GM23338 (cell line): Measurements from ENCODE around the gene FOXJ3. TPM values are rescaled to one million over a fixed set of nuclear protein-coding genes. Genes with fewer than 3 reads are reported as not detected.

Experiments
- ATAC-seq: fragments of 200-7000 bp; cut with Tn5 transposase; 3 replicates; pipeline ENCODE4 v1.9.1; 2020
- DNase-seq: peaks from one replicate; pipeline ENCODE4 v3.0.0-alpha.2; 2015; ENCODE audit warnings: low spot score
- H2AFZ ChIP-seq: fragments of 200-600 bp; sonication (generic); 2 replicates; pipeline ENCODE4 v1.8.0; 2016; ENCODE audit warnings: antibody characterized with exemption, mild to moderate bottlenecking, moderate library complexity
- H3F3A ChIP-seq: fragments of 200-600 bp; sonication (generic); replicated peaks from 2 replicates; pipeline ENCODE4 v1.8.0; 2017; ENCODE audit warnings: antibody characterized with exemption, mixed run types, low read depth
- H3K27ac ChIP-seq: fragments of 200-600 bp; sonication (generic); 2 replicates; pipeline ENCODE4 v1.6.1; 2016; ENCODE audit warnings: low read depth
- H3K27me3 ChIP-seq: fragments of 200-600 bp; sonication (generic); 2 replicates; pipeline ENCODE4 v1.8.0; 2016; ENCODE audit warnings: mild to moderate bottlenecking, mixed run types, moderate library complexity; ENCODE audit not compliant: insufficient read depth
- H3K36me3 ChIP-seq: fragments of 200-600 bp; sonication (generic); 2 replicates; pipeline ENCODE4 v1.8.0; 2016; ENCODE audit warnings: mild to moderate bottlenecking; ENCODE audit not compliant: insufficient read depth
- H3K4me1 ChIP-seq: fragments of 200-600 bp; sonication (generic); 2 replicates; pipeline ENCODE4 v1.8.0; 2016; ENCODE audit warnings: mild to moderate bottlenecking, moderate library complexity; ENCODE audit not compliant: insufficient read depth
- H3K4me2 ChIP-seq: fragments of 200-600 bp; sonication (generic); 2 replicates; pipeline ENCODE4 v1.7.1; 2017; ENCODE audit warnings: mixed run types
- H3K4me3 ChIP-seq: fragments of 200-600 bp; sonication (generic); 2 replicates; pipeline ENCODE4 v1.6.1; 2016; ENCODE audit warnings: mixed run types
- H3K79me2 ChIP-seq: fragments of 200-600 bp; sonication (generic); replicated peaks from 2 replicates; pipeline ENCODE4 v1.8.0; 2017; ENCODE audit warnings: mild to moderate bottlenecking; ENCODE audit not compliant: insufficient read depth
- H3K9me2 ChIP-seq: fragments of 200-600 bp; sonication (generic); 2 replicates; pipeline ENCODE4 v1.8.0; 2017; ENCODE audit not compliant: insufficient read depth
- H4K20me1 ChIP-seq: fragments of 200-600 bp; sonication (generic); replicated peaks from 2 replicates; pipeline ENCODE4 v1.8.0; 2017; ENCODE audit warnings: mild to moderate bottlenecking; ENCODE audit not compliant: insufficient read depth
- H3K27ac Mint-ChIP-seq: 2 replicates; pipeline ENCODE4 v1.8.0; 2020; ENCODE audit warnings: inconsistent platforms, mild to moderate bottlenecking, moderate library complexity, mixed read lengths
- H3K27me3 Mint-ChIP-seq: 3 replicates; pipeline ENCODE4 v1.8.0; 2022; ENCODE audit warnings: low read depth, mild to moderate bottlenecking, moderate library complexity, mixed read lengths, inconsistent platforms; ENCODE audit not compliant: insufficient read depth, poor library complexity
- H3K36me3 Mint-ChIP-seq: 3 replicates; pipeline ENCODE4 v1.8.0; 2021; ENCODE audit warnings: low read depth, mild to moderate bottlenecking, inconsistent platforms, moderate library complexity, mixed read lengths
- H3K4me1 Mint-ChIP-seq: 3 replicates; pipeline ENCODE4 v1.8.0; 2020; ENCODE audit warnings: mild to moderate bottlenecking, inconsistent platforms, mixed read lengths
- H3K4me3 Mint-ChIP-seq: 3 replicates; pipeline ENCODE4 v1.8.0; 2021; ENCODE audit warnings: moderate library complexity, mild to moderate bottlenecking, inconsistent platforms, mixed read lengths
- H3K9me3 Mint-ChIP-seq: 3 replicates; pipeline ENCODE4 v1.8.0; 2020; ENCODE audit warnings: moderate library complexity, mild to moderate bottlenecking, inconsistent platforms, mixed read lengths
- CREB1 ChIP-seq: fragments of 250-450 bp; sonication (Bioruptor Pico); IDR thresholded peaks from 2 replicates; pipeline ENCODE4 v1.5.0; 2020; ENCODE audit warnings: low read depth, mild to moderate bottlenecking, moderate library complexity
- CTCF ChIP-seq, 2 experiments: fragments of 200-600 bp in 1 of 2; sonication (generic) in 1 of 2; conservative IDR thresholded peaks; 2 replicates each; pipeline versions ENCODE4 v1.5.1 to v1.6.1; 2016 to 2017; ENCODE audit warnings: antibody characterized with exemption in 2 of 2, low read depth in 2 of 2, mild to moderate bottlenecking in 2 of 2, moderate library complexity in 1 of 2
- ETS1 ChIP-seq: IDR thresholded peaks from 2 replicates; pipeline ENCODE4 v1.6.1; 2016; ENCODE audit warnings: antibody characterized with exemption
- EZH2 ChIP-seq: fragments of 200-600 bp; sonication (generic); IDR thresholded peaks from one replicate; pipeline ENCODE4 v1.8.0; 2017; ENCODE audit warnings: antibody characterized with exemption, mild to moderate bottlenecking, low read depth; ENCODE audit not compliant: unreplicated experiment
- EZH2phosphoT487 ChIP-seq: fragments of 200-600 bp; sonication (generic); IDR thresholded peaks from one replicate; pipeline ENCODE4 v1.8.1; 2018; ENCODE audit warnings: antibody characterized with exemption; ENCODE audit not compliant: unreplicated experiment
- NANOG ChIP-seq: IDR thresholded peaks from 2 replicates; pipeline ENCODE4 v1.6.1; 2016; ENCODE audit warnings: antibody characterized with exemption, borderline replicate concordance
- REST ChIP-seq: IDR thresholded peaks from one replicate; pipeline ENCODE4 v1.6.1; 2018; ENCODE audit warnings: antibody characterized with exemption; ENCODE audit not compliant: unreplicated experiment
- STAT1 ChIP-seq: IDR thresholded peaks from one replicate; pipeline ENCODE4 v1.6.1; 2016; ENCODE audit warnings: antibody characterized with exemption; ENCODE audit not compliant: unreplicated experiment
- ZNF114 ChIP-seq: fragments of 250-450 bp; sonication (Bioruptor Pico); IDR thresholded peaks from 2 replicates; pipeline ENCODE4 v1.5.0; 2020; ENCODE audit warnings: mild to moderate bottlenecking, moderate library complexity
- ZNF462 ChIP-seq: fragments of 250-450 bp; sonication (Bioruptor Pico); IDR thresholded peaks from 2 replicates; pipeline ENCODE4 v1.5.0; 2020; ENCODE audit warnings: mild to moderate bottlenecking, moderate library complexity
- polyA plus RNA-seq: library from polyadenylated mRNA; unstranded; fragments of >200 nt; fragmentation: Nextera tagmentation; extraction: Ambion mirVana; gene quantifications from 2 replicates; pipeline ENCODE4 v1.2.1, GENCODE V29; 2016
- total RNA-seq: library from RNA; depleted of rRNA; stranded (reverse); fragments of >200 nt; shearing (Covaris generic); gene quantifications from 2 replicates; pipeline ENCODE4 v1.2.3, GENCODE V29; 2014

FOXJ3 gene
- total and polyA plus RNA-seq, 2 experiments from 2014 or later, result 36.6 to 53.3 TPM

GRCh38 chr1:42170779-42171621 is 164.0 kb downstream of the FOXJ3 start (continued):
- TF ChIP-seq EZH2phosphoT487, result no peak
- no peak for TF ChIP-seq NANOG

- Mint-ChIP-seq H3K27ac (no peak overlapping the region), H3K4me1 (peaks cover 4% of the 10 kb centered on the region; the same call in 2 of the 3 replicates), H3K4me3 (no peak overlapping the region), H3K9me3 (no peaks in the 10 kb centered on the region; the same call in 2 of the 3 replicates), H3K36me3 (no peaks in the 10 kb centered on the region), H3K27me3 (peaks cover 11% of the 10 kb centered on the region)
- no peak overlapping the region for H2AFZ ChIP-seq
- DNase-seq (no peak), ATAC-seq (no peak)
- H3K27me3 ChIP-seq, result no peaks in the 10 kb centered on the region
- no peaks in the 10 kb centered on the region for H3K36me3 ChIP-seq
- no peak overlapping the region for H3K4me3 ChIP-seq
- H4K20me1 ChIP-seq, result no peaks in the 10 kb centered on the region
- no peaks in the 10 kb centered on the region for H3K79me2 ChIP-seq
- no peaks in the 10 kb centered on the region for H3K9me2 ChIP-seq
- H3K4me2 ChIP-seq, result no peak overlapping the region
- no peak overlapping the region for H3K27ac ChIP-seq
- no peaks in the 10 kb centered on the region for H3F3A ChIP-seq
- H3K4me1 ChIP-seq, result no peaks in the 10 kb centered on the region
- TF ChIP-seq ZNF462 (CRISPR knock-in tag) (no peak), REST (no peak), CREB1 (no peak), NANOG (no peak), STAT1 (no peak), CTCF (conservative IDR thresholded peaks at IDR 0.05; ENCODE audit: low read depth in 2 of 2) (no peak), EZH2 (no peak), ZNF114 (CRISPR knock-in tag) (no peak), ETS1 (no peak), EZH2phosphoT487 (no peak)
These were observed 166.3 kb downstream of the FOXJ3 start for GRCh38 chr1:42168763-42169162.
